ENCODE measurements around the gene CHD5. TPM values are rescaled to one million over a fixed set of nuclear protein-coding genes. Genes with fewer than 3 reads are reported as not detected.

CHD5 gene
- total RNA-seq, 1 experiment from 2014 or later = 6.1 TPM

- Histone ChIP-seq H3K9ac (ENCODE audit: low read length) (no peak overlapping the region), H3K4me1 (ENCODE audit: control insufficient read depth in 1 of 2, insufficient read depth in 2 of 2, low read length in 2 of 2) (peaks cover 0 to 11% of the 10 kb centered on the region in 2 experiments; a peak in 1 of 4 replicates), H3K36me3 (ENCODE audit: control insufficient read depth in 1 of 2, insufficient read depth in 2 of 2, low read length in 2 of 2) (no peaks in the 10 kb centered on the region), H4K20me1 (ENCODE audit: insufficient read depth) (no peaks in the 10 kb centered on the region), H3K79me2 (ENCODE audit: insufficient read depth, low read length) (no peaks in the 10 kb centered on the region), H3K9me2 (ENCODE audit: insufficient read depth) (no peaks in the 10 kb centered on the region), H3K4me2 (ENCODE audit: low read length) (no peak overlapping the region), H2AFZ (ENCODE audit: low read depth, low read length, poor library complexity, severe bottlenecking) (no peak overlapping the region), H3K27me3 (ENCODE audit: insufficient read depth, low read length) (no peaks in the 10 kb centered on the region), H3K4me3 (replicated peaks in 1 of 2; ENCODE audit: low read depth in 1 of 2, low read length in 2 of 2) (no peak overlapping the region), H3K9me3 (ENCODE audit: control insufficient read depth in 1 of 2, insufficient read depth in 1 of 2, low read depth in 1 of 2, low read length in 2 of 2) (no peaks in the 10 kb centered on the region), H3K27ac (ENCODE audit: low read depth, low read length) (no peak overlapping the region)
- BruUV-seq (replicated peaks) = no TSS peak
- ChIA-PET POLR2A (interaction anchor here (0.6 kb wide), 1 partner anchor 92 kb away, joined by 4 read pairs; no protein-coding TSS in a partner anchor), RAD21 (ENCODE audit: low non-redundant PET in 1 of 2, low total read pairs in 2 of 2, uncharacterized antibody in 2 of 2, unreplicated experiment in 2 of 2) (no interaction called here), CTCF (no interaction called here)
- ATAC-seq (no peak), DNase-seq (ENCODE audit: low read depth, low spot score) (no peak)
- TF ChIP-seq EZH2 (IDR thresholded peaks at IDR 0.05) (no peak), SIN3A (IDR thresholded peaks at IDR 0.05; ENCODE audit: low read depth) (no peak), ATF3 (IDR thresholded peaks at IDR 0.05) (no peak), ZNF274 (IDR thresholded peaks at IDR 0.05; ENCODE audit: low read depth, low read length) (no peak), RAD21 (IDR thresholded peaks at IDR 0.05; ENCODE audit: low read depth) (no peak), ZBTB33 (IDR thresholded peaks at IDR 0.05; ENCODE audit: extremely low read depth, insufficient replicate concordance, low read length) (no peak), ZFX (IDR thresholded peaks at IDR 0.05) (no peak), EGR1 (IDR thresholded peaks at IDR 0.05; ENCODE audit: low read depth) (no peak), MAX (IDR thresholded peaks at IDR 0.05) (no peak)
- intact Hi-C loops (cut with micrococcal nuclease) = loop anchor here (10.0 kb wide), 1 partner anchor 288 kb away; no protein-coding TSS in a partner anchor
These were observed 123.6 kb downstream of the CHD5 start for GRCh38 chr1:6056572-6056948.
